IMR-90 (cell line): ENCODE measurements around the gene METRNL. TPM values are rescaled to one million over a fixed set of nuclear protein-coding genes. Genes with fewer than 3 reads are reported as not detected.

Source experiments
- ATAC-seq: fragments of 200-7000 bp; cut with Tn5 transposase; 2 replicates; pipeline ENCODE4 v1.9.1; 2020; ENCODE audit warnings: low read depth, mild to moderate bottlenecking, moderate library complexity
- BruUV-seq: library from RNA; stranded (reverse); fragments of 400-500 nt; replicated peaks from 2 replicates; lab custom pipeline; 2021; lab: Mats Ljungman, UMichigan
- CTCF ChIA-PET: fragments of 300-600 bp; formaldehyde crosslinking; extraction: SDS; loops from one replicate; lab custom pipeline; 2021; ENCODE audit warnings: antibody characterized with exemption; lab: Yijun Ruan, JAX
- POLR2A ChIA-PET: fragments of 300-600 bp; sonication (Branson Sonifier 250); formaldehyde crosslinking; loops from one replicate; lab custom pipeline; 2022; ENCODE audit warnings: antibody characterized with exemption; ENCODE audit not compliant: unreplicated experiment; lab: Charles Lee
- DNase-seq: peaks from one replicate; pipeline ENCODE4 v3.0.0; 2013
- H2AFZ ChIP-seq: replicated peaks from 2 replicates; pipeline ENCODE3; 2013; ENCODE audit warnings: low read length, mild to moderate bottlenecking; ENCODE audit not compliant: poor library complexity
- H2AK5ac ChIP-seq: 2 replicates; pipeline ENCODE4 v1.6.1; 2013; ENCODE audit warnings: low read depth, low read length, inconsistent platforms
- H2AK9ac ChIP-seq: replicated peaks from 2 replicates; pipeline ENCODE3; 2013; ENCODE audit warnings: mild to moderate bottlenecking, low read depth, low read length, moderate library complexity; ENCODE audit not compliant: poor library complexity
- H2BK120ac ChIP-seq: 2 replicates; pipeline ENCODE4 v1.6.1; 2013; ENCODE audit warnings: low read depth, low read length, inconsistent platforms
- H2BK15ac ChIP-seq: 3 replicates; pipeline ENCODE4 v1.6.1; 2013; ENCODE audit warnings: low read depth, low read length, inconsistent platforms
- H2BK20ac ChIP-seq: 2 replicates; pipeline ENCODE4 v1.6.1; 2013; ENCODE audit warnings: low read depth, mild to moderate bottlenecking, inconsistent platforms, low read length, moderate library complexity
- H2BK5ac ChIP-seq: 2 replicates; pipeline ENCODE4 v1.6.1; 2013; ENCODE audit warnings: mild to moderate bottlenecking, low read depth, low read length, inconsistent platforms; ENCODE audit not compliant: poor library complexity, severe bottlenecking
- H3K14ac ChIP-seq: replicated peaks from 2 replicates; pipeline ENCODE4 v1.6.1; 2013; ENCODE audit warnings: low read depth, low read length, inconsistent platforms
- H3K18ac ChIP-seq: 2 replicates; pipeline ENCODE4 v1.6.1; 2013; ENCODE audit warnings: low read depth, low read length, control low read depth
- H3K23ac ChIP-seq: 2 replicates; pipeline ENCODE4 v1.6.1; 2013; ENCODE audit warnings: low read depth, low read length, inconsistent platforms
- H3K27ac ChIP-seq: 2 replicates; pipeline ENCODE4 v1.5.1; 2013; ENCODE audit warnings: mild to moderate bottlenecking, control low read depth, low read length; ENCODE audit not compliant: insufficient read depth
- H3K27me3 ChIP-seq: 2 replicates; pipeline ENCODE4 v1.6.1; 2013; ENCODE audit warnings: low read length; ENCODE audit not compliant: control insufficient read depth, insufficient read depth
- H3K36me3 ChIP-seq: 2 replicates; pipeline ENCODE4 v1.6.1; 2013; ENCODE audit warnings: low read length, mixed read lengths; ENCODE audit not compliant: control insufficient read depth, insufficient read depth
- H3K4ac ChIP-seq: 2 replicates; pipeline ENCODE4 v1.6.1; 2013; ENCODE audit warnings: low read depth, low read length, inconsistent platforms
- H3K4me1 ChIP-seq: 2 replicates; pipeline ENCODE4 v1.6.1; 2013; ENCODE audit warnings: low read length, mixed read lengths; ENCODE audit not compliant: control insufficient read depth, insufficient read depth
- H3K4me2 ChIP-seq: 2 replicates; pipeline ENCODE4 v1.6.1; 2013; ENCODE audit warnings: low read depth, mild to moderate bottlenecking, control low read depth, low read length, moderate library complexity
- H3K4me3 ChIP-seq: 2 replicates; pipeline ENCODE4 v1.5.1; 2013; ENCODE audit warnings: low read depth, mild to moderate bottlenecking, control low read depth, low read length, moderate library complexity; ENCODE audit not compliant: insufficient read depth
- H3K56ac ChIP-seq: 2 replicates; pipeline ENCODE4 v1.6.1; 2013; ENCODE audit warnings: low read length, inconsistent platforms; ENCODE audit not compliant: insufficient read depth; ENCODE audit errors: extremely low read depth
- H3K79me1 ChIP-seq, 2 experiments: 2 replicates each; pipeline ENCODE4 v1.6.1; 2013; ENCODE audit warnings: low read length in 2 of 2, inconsistent platforms in 1 of 2, low read depth in 1 of 2
- H3K9ac ChIP-seq: 2 replicates; pipeline ENCODE4 v1.6.1; 2013; ENCODE audit warnings: low read depth, low read length, control low read depth
- H3K9me1 ChIP-seq: 2 replicates; pipeline ENCODE4 v1.6.1; 2013; ENCODE audit warnings: low read length, inconsistent platforms; ENCODE audit not compliant: insufficient read depth
- H3K9me3 ChIP-seq: 2 replicates; pipeline ENCODE4 v1.6.1; 2013; ENCODE audit warnings: low read length; ENCODE audit not compliant: control insufficient read depth, insufficient read depth
- H4K20me1 ChIP-seq: 2 replicates; pipeline ENCODE4 v1.6.1; 2013; ENCODE audit warnings: low read length, inconsistent platforms; ENCODE audit not compliant: insufficient read depth
- H4K5ac ChIP-seq: 2 replicates; pipeline ENCODE4 v1.6.1; 2013; ENCODE audit warnings: mild to moderate bottlenecking, low read depth, low read length, control low read depth
- H4K8ac ChIP-seq, 2 experiments: 2 replicates each; pipeline ENCODE4 v1.6.1; 2013; ENCODE audit warnings: low read depth in 2 of 2, low read length in 2 of 2, control low read depth in 1 of 2, inconsistent platforms in 1 of 2
- H4K91ac ChIP-seq: 2 replicates; pipeline ENCODE4 v1.6.1; 2013; ENCODE audit warnings: low read depth, low read length, inconsistent platforms; ENCODE audit not compliant: insufficient read depth
- BHLHE40 ChIP-seq: fragments of 150-350 bp; IDR thresholded peaks from 2 replicates; pipeline ENCODE4 v1.6.1; 2016; ENCODE audit warnings: mild to moderate bottlenecking, low read depth, low read length
- CEBPB ChIP-seq: IDR thresholded peaks from 2 replicates; pipeline ENCODE4 v1.6.1; 2012; ENCODE audit warnings: low read depth, low read length, improper control_type of control experiment
- CHD1 ChIP-seq: IDR thresholded peaks from 2 replicates; pipeline ENCODE4 v1.6.1; 2012; ENCODE audit warnings: low read depth, low read length, improper control_type of control experiment
- CTCF ChIP-seq: conservative IDR thresholded peaks from 2 replicates; pipeline ENCODE4 v1.5.1; 2012; ENCODE audit warnings: mild to moderate bottlenecking, low read depth, low read length, improper control_type of control experiment
- ELK1 ChIP-seq: fragments of 150-350 bp; IDR thresholded peaks from 2 replicates; pipeline ENCODE4 v1.6.1; 2016; ENCODE audit warnings: low read depth, mild to moderate bottlenecking, low read length, moderate library complexity, borderline replicate concordance
- FOS ChIP-seq: fragments of 150-350 bp; IDR thresholded peaks from 2 replicates; pipeline ENCODE4 v1.6.1; 2016; ENCODE audit warnings: low read depth, low read length
- MAFK ChIP-seq: IDR thresholded peaks from 2 replicates; pipeline ENCODE4 v1.6.1; 2012; ENCODE audit warnings: low read depth, low read length, improper control_type of control experiment
- MAZ ChIP-seq: IDR thresholded peaks from 2 replicates; pipeline ENCODE4 v1.6.1; 2012; ENCODE audit warnings: low read depth, mild to moderate bottlenecking, low read length, improper control_type of control experiment, moderate library complexity, borderline replicate concordance
- MXI1 ChIP-seq: IDR thresholded peaks from 2 replicates; pipeline ENCODE4 v1.6.1; 2012; ENCODE audit warnings: low read depth, mild to moderate bottlenecking, low read length, moderate library complexity, borderline replicate concordance
- NFE2L2 ChIP-seq: fragments of 150-350 bp; IDR thresholded peaks from 2 replicates; pipeline ENCODE4 v1.6.1; 2016; ENCODE audit warnings: low read depth, mild to moderate bottlenecking, low read length
- POLR2A ChIP-seq: IDR thresholded peaks from 2 replicates; pipeline ENCODE4 v1.6.1; 2012; ENCODE audit warnings: mild to moderate bottlenecking, low read depth, low read length
- RAD21 ChIP-seq: IDR thresholded peaks from 2 replicates; pipeline ENCODE4 v1.6.1; 2012; ENCODE audit warnings: low read length, improper control_type of control experiment
- RFX5 ChIP-seq: IDR thresholded peaks from 2 replicates; pipeline ENCODE4 v1.8.0; 2012; ENCODE audit warnings: low read depth, mild to moderate bottlenecking, low read length, moderate library complexity
- SMC3 ChIP-seq: fragments of 150-350 bp; IDR thresholded peaks from 2 replicates; pipeline ENCODE4 v1.6.1; 2016; ENCODE audit warnings: low read depth, mild to moderate bottlenecking, antibody characterized with exemption, low read length, moderate library complexity
- USF2 ChIP-seq: fragments of 150-350 bp; IDR thresholded peaks from 2 replicates; pipeline ENCODE4 v1.6.1; 2017; ENCODE audit warnings: mild to moderate bottlenecking, antibody characterized with exemption, low read length, low read depth
- WGBS, 2 experiments: methylation state at CpG; one replicate each; pipeline versions ENCODE4 v1.1.5 to v1.1.7; 2013; ENCODE audit warnings: missing lambda C conversion rate in 2 of 2; ENCODE audit not compliant: insufficient read length in 1 of 2; ENCODE audit errors: extremely low coverage in 2 of 2; 5-methylcytosine and 5-hydroxymethylcytosine counted together
- dilution Hi-C: fragments of 300-500 bp; cut with HindIII; formaldehyde crosslinking; loops from one replicate; pipeline ENCODE4 v1.14.3; 2018; ENCODE audit warnings: low sequenced_read_pairs; ENCODE audit not compliant: unreplicated experiment
- in situ Hi-C: fragments of 300-500 bp; cut with MboI; formaldehyde crosslinking; loops from 3 replicates; pipeline ENCODE4 v1.14.3; 2019; ENCODE audit warnings: low sequenced_read_pairs, inconsistent platforms, mixed read lengths
- intact Hi-C: fragments of 100-400 bp; cut with micrococcal nuclease; formaldehyde crosslinking; loops from 2 replicates; pipeline ENCODE4 v1.10.0; 2022
- polyA plus RNA-seq, 3 experiments: library from polyadenylated mRNA; depleted of rRNA; stranded (reverse); fragments of >200 nt; gene quantifications; 2 replicates each; pipeline ENCODE4 v1.2.3, GENCODE V29; 2012; ENCODE audit warnings: low replicate concordance in 1 of 3
- total RNA-seq: library from RNA; depleted of rRNA; stranded (reverse); fragments of >200 nt; gene quantifications from 2 replicates; pipeline ENCODE4 v1.2.3, GENCODE V29; 2012

Gene METRNL
- total and polyA plus RNA-seq, 2 of the 4 experiments (the other 2 are of a cell fraction) = 17.9 to 48.2 TPM

GRCh38 chr17:83046448-83047181 is 32.8 kb upstream of the METRNL start:
- Histone ChIP-seq H2BK20ac (no peak overlapping the region), H3K4me1 (peaks cover 5% of the 10 kb centered on the region; the same call in 1 of the 2 replicates), H3K14ac (no peak overlapping the region), H3K23ac (no peak overlapping the region), H2AFZ (no peak overlapping the region), H2AK5ac (peak overlapping the region; percentile 2), H3K9me1 (peaks cover 5% of the 10 kb centered on the region), H2BK15ac (no peak overlapping the region; the same call in 2 of the 3 replicates), H2BK5ac (no peak overlapping the region), H3K9me3 (peaks cover 8% of the 10 kb centered on the region), H3K9ac (no peak overlapping the region), H3K36me3 (peaks cover 6% of the 10 kb centered on the region; the same call in 1 of the 2 replicates), H4K8ac (no peak overlapping the region), H3K27me3 (no peaks in the 10 kb centered on the region), H3K79me1 (peaks cover 18 to 23% of the 10 kb centered on the region in 2 experiments), H3K18ac (no peak overlapping the region), H3K4me2 (no peak overlapping the region), H2BK120ac (no peak overlapping the region), H3K27ac (no peak overlapping the region), H4K91ac (no peak overlapping the region), H2AK9ac (peak overlapping the region; percentile 52), H4K5ac (no peak overlapping the region), H4K20me1 (no peaks in the 10 kb centered on the region; the same call in 1 of the 2 replicates), H3K4ac (no peak overlapping the region), H3K4me3 (no peak overlapping the region), H3K56ac (no peak overlapping the region)
- DNase-seq (no peak), ATAC-seq (no peak)
- dilution Hi-C loops (no loop called here), in situ Hi-C loops (no loop called here), intact Hi-C loops (loop anchor here (10.0 kb wide), 1 partner anchor 52 kb away; no protein-coding TSS in a partner anchor)
- no TSS peak for BruUV-seq
- WGBS, 2 experiments = no CpG with 5 or more reads among the region's 12 CpGs
- ChIA-PET CTCF (no interaction called here), POLR2A (no interaction called here)
- TF ChIP-seq ELK1 = no peak
- TF ChIP-seq RFX5 = no peak
- no peak for TF ChIP-seq USF2
- TF ChIP-seq SMC3 = no peak
- TF ChIP-seq NFE2L2 = no peak
- no peak for TF ChIP-seq CHD1
- TF ChIP-seq BHLHE40 = no peak
- no peak for TF ChIP-seq RAD21
- TF ChIP-seq FOS = no peak
- TF ChIP-seq MAFK = no peak
- no peak for TF ChIP-seq POLR2A
- TF ChIP-seq CTCF = no peak
- no peak for TF ChIP-seq MAZ
- no peak for TF ChIP-seq CEBPB
- no peak for TF ChIP-seq MXI1
